GM12872 (cell line): ENCODE measurements around the gene ANKRD13B.

Experiments
- CTCF ChIP-seq: IDR thresholded peaks from 3 replicates; pipeline ENCODE4 v1.5.1; 2011; ENCODE audit warnings: low read depth, mild to moderate bottlenecking, low read length, moderate library complexity; ENCODE audit not compliant: insufficient read depth

Gene ANKRD13B

GRCh38 chr17:29643817-29644160, 50.9 kb downstream of the ANKRD13B start:
- no peak for TF ChIP-seq CTCF

GRCh38 chr17:29645515-29646051, 52.7 kb downstream of the ANKRD13B start:
- no peak for TF ChIP-seq CTCF

- no peak for TF ChIP-seq CTCF
Measured at GRCh38 chr17:29648005-29648404, 55.1 kb downstream of the ANKRD13B start.

GRCh38 chr17:29649359-29649758, 56.4 kb downstream of the ANKRD13B start:
- TF ChIP-seq CTCF = no peak

- TF ChIP-seq CTCF = no peak
Measured at GRCh38 chr17:29650396-29650795, 57.5 kb downstream of the ANKRD13B start.

- no peak for TF ChIP-seq CTCF
Measured at GRCh38 chr17:29652976-29653375, 60.0 kb downstream of the ANKRD13B start.

GRCh38 chr17:29653995-29654714, 61.2 kb downstream of the ANKRD13B start:
- no peak for TF ChIP-seq CTCF

GRCh38 chr17:29655323-29655722, 62.4 kb downstream of the ANKRD13B start:
- no peak for TF ChIP-seq CTCF
